ENCODE data around the gene SNED1. TPM values are rescaled to one million over a fixed set of nuclear protein-coding genes. Genes with fewer than 3 reads are reported as not detected.

SNED1 gene
- total and polyA plus RNA-seq, 9 of the 15 experiments (the other 6 are each of a cell fraction or from before 2014, with no cell fraction given), result 0.03 to 0.07 (median 0.05) TPM; not detected in 5

DNA sequence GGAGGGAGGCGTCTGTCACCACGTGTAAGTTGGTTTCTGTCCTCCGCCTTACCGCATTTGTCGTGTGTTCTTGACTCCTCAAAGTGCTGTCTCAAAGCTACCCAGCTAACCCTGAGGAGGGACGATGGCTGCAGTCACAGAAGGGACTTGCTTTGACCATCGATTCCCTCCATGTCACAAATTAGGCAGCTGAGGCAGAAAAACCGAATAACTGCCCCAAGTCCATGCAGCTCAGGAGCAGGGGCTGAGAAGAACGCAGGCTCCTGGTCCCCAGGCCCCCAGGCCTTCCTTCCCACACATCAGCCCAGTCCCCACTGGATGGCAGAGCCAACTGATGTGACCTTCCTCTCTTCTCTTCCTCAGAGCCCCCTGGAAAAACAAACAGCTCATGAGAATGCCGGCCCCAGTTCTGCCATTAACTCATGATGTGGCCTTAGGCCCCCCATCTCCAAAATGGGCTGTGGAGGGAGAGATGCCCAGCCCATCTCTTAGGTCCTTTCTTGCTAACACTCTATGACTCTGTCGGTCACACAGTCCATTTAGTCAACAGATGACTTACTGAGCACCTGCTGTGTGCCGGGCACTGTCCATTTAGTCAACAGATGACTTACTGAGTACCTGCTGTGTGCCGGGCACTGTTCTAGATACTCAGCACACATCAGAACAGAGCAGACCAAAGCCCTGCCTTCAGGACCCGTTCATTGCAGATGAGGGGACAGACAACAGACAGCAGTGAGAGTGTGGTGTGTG lies 84.1 kb downstream of the SNED1 start:
- no peak overlapping the region for H2AFZ ChIP-seq (ENCODE audit: low read depth, low read length)
- no peak overlapping the region for H3K9ac ChIP-seq (ENCODE audit: insufficient read depth in 1 of 2, low read depth in 2 of 2, low read length in 2 of 2)
- H3K79me2 ChIP-seq (ENCODE audit: control insufficient read depth, insufficient read depth, low read length), result no peaks in the 10 kb centered on the region
- H3K4me1 ChIP-seq (replicated peaks in 1 of 2; ENCODE audit: control insufficient read depth in 2 of 2, insufficient read depth in 2 of 2, low read length in 2 of 2), result peaks cover 0 to 7% of the 10 kb centered on the region in 2 experiments; a peak in 2 of 5 replicates
- no peak overlapping the region for H3K4me2 ChIP-seq (ENCODE audit: insufficient read depth, low read length)
- no peak overlapping the region for H3K27ac ChIP-seq (ENCODE audit: extremely low read depth, low read depth, low read length)
- DNase-seq (ENCODE audit: extremely low read depth in 1 of 4, low spot score in 3 of 4), result no peak
- CTCF ChIA-PET (ENCODE audit: low intra/inter-chr PET ratio), result no interaction called here
- WGBS (ENCODE audit: insufficient coverage, low coverage, missing lambda C conversion rate), result 54% methylated on average over 12 of the region's 14 CpGs
- in situ Hi-C loops (cut with MboI) (no loop called here), intact Hi-C loops (cut with micrococcal nuclease) (no loop called here)
- no peak for ATAC-seq
- H4K20me1 ChIP-seq (replicated peaks; ENCODE audit: control insufficient read depth, insufficient read depth, low read length), result no peaks in the 10 kb centered on the region
- H3K9me1 ChIP-seq (ENCODE audit: control insufficient read depth, insufficient read depth, low read length), result no peaks in the 10 kb centered on the region
- H3K36me3 ChIP-seq (ENCODE audit: control insufficient read depth, insufficient read depth, low read length), result peaks cover 5% of the 10 kb centered on the region; the same call in 1 of the 3 replicates
- BruUV-seq (replicated peaks), result no TSS peak
- no peak for TF ChIP-seq TRIM28 (IDR thresholded peaks at IDR 0.05)
- no peak for TF ChIP-seq RBM14 (IDR thresholded peaks at IDR 0.05; ENCODE audit: borderline replicate concordance, insufficient read depth, low read depth, low read length)
- no peak for TF ChIP-seq CBX1 (IDR thresholded peaks at IDR 0.05; ENCODE audit: low read depth)
- TF ChIP-seq NR2F6 (CRISPR knock-in tag; IDR thresholded peaks at IDR 0.05), result no peak
- TF ChIP-seq RBM22 (IDR thresholded peaks at IDR 0.05; ENCODE audit: low read depth, low read length, poor library complexity, severe bottlenecking), result no peak
- no peak for TF ChIP-seq KDM2B (CRISPR knock-in tag; IDR thresholded peaks at IDR 0.05)
- TF ChIP-seq ZNF764 (CRISPR knock-in tag; IDR thresholded peaks at IDR 0.05; ENCODE audit: low read depth), result no peak
- TF ChIP-seq FOXP4 (CRISPR knock-in tag; IDR thresholded peaks at IDR 0.05; ENCODE audit: borderline replicate concordance), result no peak
- TF ChIP-seq ZC3H8 (IDR thresholded peaks at IDR 0.05), result no peak
- TF ChIP-seq, protein P1, sequence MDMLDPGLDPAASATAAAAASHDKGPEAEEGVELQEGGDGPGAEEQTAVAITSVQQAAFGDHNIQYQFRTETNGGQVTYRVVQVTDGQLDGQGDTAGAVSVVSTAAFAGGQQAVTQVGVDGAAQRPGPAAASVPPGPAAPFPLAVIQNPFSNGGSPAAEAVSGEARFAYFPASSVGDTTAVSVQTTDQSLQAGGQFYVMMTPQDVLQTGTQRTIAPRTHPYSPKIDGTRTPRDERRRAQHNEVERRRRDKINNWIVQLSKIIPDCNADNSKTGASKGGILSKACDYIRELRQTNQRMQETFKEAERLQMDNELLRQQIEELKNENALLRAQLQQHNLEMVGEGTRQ (CRISPR knock-in tag; IDR thresholded peaks at IDR 0.05), result no peak
- no peak for TF ChIP-seq FOXA1 (IDR thresholded peaks at IDR 0.05; ENCODE audit: borderline replicate concordance)
- TF ChIP-seq SIRT6 (IDR thresholded peaks at IDR 0.05; ENCODE audit: low read depth, low read length), result no peak
- TF ChIP-seq ERF (CRISPR knock-in tag; IDR thresholded peaks at IDR 0.05), result no peak
- TF ChIP-seq CREBBP (IDR thresholded peaks at IDR 0.05; ENCODE audit: low read depth, low read length), result no peak
- no peak for TF ChIP-seq E2F3 (CRISPR knock-in tag; IDR thresholded peaks at IDR 0.05)
- TF ChIP-seq, protein P2, sequence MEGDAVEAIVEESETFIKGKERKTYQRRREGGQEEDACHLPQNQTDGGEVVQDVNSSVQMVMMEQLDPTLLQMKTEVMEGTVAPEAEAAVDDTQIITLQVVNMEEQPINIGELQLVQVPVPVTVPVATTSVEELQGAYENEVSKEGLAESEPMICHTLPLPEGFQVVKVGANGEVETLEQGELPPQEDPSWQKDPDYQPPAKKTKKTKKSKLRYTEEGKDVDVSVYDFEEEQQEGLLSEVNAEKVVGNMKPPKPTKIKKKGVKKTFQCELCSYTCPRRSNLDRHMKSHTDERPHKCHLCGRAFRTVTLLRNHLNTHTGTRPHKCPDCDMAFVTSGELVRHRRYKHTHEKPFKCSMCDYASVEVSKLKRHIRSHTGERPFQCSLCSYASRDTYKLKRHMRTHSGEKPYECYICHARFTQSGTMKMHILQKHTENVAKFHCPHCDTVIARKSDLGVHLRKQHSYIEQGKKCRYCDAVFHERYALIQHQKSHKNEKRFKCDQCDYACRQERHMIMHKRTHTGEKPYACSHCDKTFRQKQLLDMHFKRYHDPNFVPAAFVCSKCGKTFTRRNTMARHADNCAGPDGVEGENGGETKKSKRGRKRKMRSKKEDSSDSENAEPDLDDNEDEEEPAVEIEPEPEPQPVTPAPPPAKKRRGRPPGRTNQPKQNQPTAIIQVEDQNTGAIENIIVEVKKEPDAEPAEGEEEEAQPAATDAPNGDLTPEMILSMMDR (IDR thresholded peaks at IDR 0.05 in 2 of 3, conservative IDR thresholded peaks at IDR 0.05 in 1 of 3; ENCODE audit: insufficient read depth in 2 of 3, low read depth in 1 of 3, low read length in 3 of 3), result no peak
- no peak for FAIRE-seq
- no peaks in the 10 kb centered on the region for H3K27me3 ChIP-seq (ENCODE audit: control insufficient read depth in 2 of 2, insufficient read depth in 2 of 2, low read length in 2 of 2)
- no peak overlapping the region for H3K4me3 ChIP-seq
- no peaks in the 10 kb centered on the region for H3K9me3 ChIP-seq (replicated peaks; ENCODE audit: control insufficient read depth, insufficient read depth, low read depth, low read length)
- POLR2A ChIA-PET, result interaction anchor here (0.6 kb wide), 1 partner anchor 9 kb away, joined by 3 read pairs; no protein-coding TSS in a partner anchor
